Erythroblast (primary cell): ENCODE results near the gene WDFY3.

ENCODE experiments used
- GATA1 ChIP-seq: IDR thresholded peaks from 2 replicates; pipeline ENCODE4 v1.6.1; 2011; ENCODE audit warnings: low read depth, mild to moderate bottlenecking, control low read depth, low read length, moderate library complexity
- POLR2A ChIP-seq: IDR thresholded peaks from 2 replicates; pipeline ENCODE4 v1.6.1; 2011; ENCODE audit warnings: mild to moderate bottlenecking, low read length

- no peak for TF ChIP-seq POLR2A
- TF ChIP-seq GATA1 = no peak
Measured at GRCh38 chr4:84895283-84895682, 71.2 kb downstream of the WDFY3 start.
